AG09309 (cell line): Measurements from ENCODE around the gene RPRD2.

ENCODE experiments used
- DNase-seq: peaks from one replicate; pipeline ENCODE4 v3.0.0-alpha.2; 2010; ENCODE audit warnings: low read depth
- H3K4me3 ChIP-seq: 2 replicates; pipeline ENCODE4 v1.5.1; 2011; ENCODE audit warnings: mild to moderate bottlenecking, low read depth, low read length, moderate library complexity; ENCODE audit not compliant: control insufficient read depth
- CTCF ChIP-seq: IDR thresholded peaks from 2 replicates; pipeline ENCODE4 v1.5.1; 2011; ENCODE audit warnings: mild to moderate bottlenecking, low read depth, low read length, inconsistent platforms; ENCODE audit not compliant: insufficient read depth, control insufficient read depth; ENCODE audit errors: missing control alignments

Gene RPRD2

GRCh38 chr1:150474869-150475268, 110.9 kb downstream of the RPRD2 start:
- no peak for DNase-seq
- H3K4me3 ChIP-seq: no peak overlapping the region
- no peak for TF ChIP-seq CTCF

GRCh38 chr1:150476754-150477153, 112.8 kb downstream of the RPRD2 start:
- no peak for DNase-seq
- TF ChIP-seq CTCF: no peak
- H3K4me3 ChIP-seq: no peak overlapping the region

GRCh38 chr1:150477320-150477719, 113.4 kb downstream of the RPRD2 start:
- H3K4me3 ChIP-seq: no peak overlapping the region
- DNase-seq: no peak
- TF ChIP-seq CTCF: no peak

GRCh38 chr1:150477733-150478132, 113.8 kb downstream of the RPRD2 start:
- DNase-seq: no peak

GRCh38 chr1:150479370-150479769, 115.4 kb downstream of the RPRD2 start:
- H3K4me3 ChIP-seq: no peak overlapping the region
- no peak for DNase-seq
- TF ChIP-seq CTCF: no peak

More at GRCh38 chr1:150477733-150478132, 113.8 kb downstream of the RPRD2 start:
- H3K4me3 ChIP-seq: no peak overlapping the region
- no peak for TF ChIP-seq CTCF

GRCh38 chr1:150479927-150480352, 116.0 kb downstream of the RPRD2 start:
- no peak for TF ChIP-seq CTCF
- no peak overlapping the region for H3K4me3 ChIP-seq
- no peak for DNase-seq

- H3K4me3 ChIP-seq: no peak overlapping the region
- no peak for TF ChIP-seq CTCF
- DNase-seq: no peak
Observed at GRCh38 chr1:150484431-150484830, 120.5 kb downstream of the RPRD2 start.
